Omental fat pad (tissue), 4 donors: Measurements from ENCODE around the gene DR1. TPM values are rescaled to one million over a fixed set of nuclear protein-coding genes. Genes with fewer than 3 reads are reported as not detected.
"Not testable (repeated sequence)": the region's sequence is repeated elsewhere in the genome, so short reads cannot be mapped to it uniquely, and the experiment has no call there.

Source experiments
- ATAC-seq: fragments of 150-250 bp; one replicate; pipeline ENCODE4 v1.9.1; 2016; ENCODE audit warnings: mild to moderate bottlenecking, moderate library complexity; ENCODE audit not compliant: low FRiP score
- DNase-seq: peaks from one replicate; pipeline ENCODE4 v3.0.0-alpha.2; 2019; ENCODE audit warnings: low spot score
- CTCF ChIP-seq, 3 donors: fragments of 450-650 bp; IDR thresholded peaks; one replicate each; pipeline ENCODE4 v1.5.1; 2016 to 2017; ENCODE audit warnings: antibody characterized with exemption in 3 of 3, mild to moderate bottlenecking in 3 of 3, moderate library complexity in 2 of 3
- total RNA-seq, 4 donors: library from RNA; depleted of rRNA; stranded (reverse); fragments of >200 nt; gene quantifications; one replicate each; pipeline ENCODE4 v1.1.0, GENCODE V29; 2016

The DR1 gene
- total RNA-seq, 4 donors from 2014 or later: 21.4 to 31.9 (median 27.7) TPM

GRCh38 chr1:93348104-93348728, 2.5 kb downstream of the DR1 start:
- no peak for ATAC-seq
- DNase-seq: no peak
- no peak for TF ChIP-seq CTCF (IDR thresholded peaks at IDR 0.05)

- DNase-seq (no peak), ATAC-seq (no peak)
- no peak for TF ChIP-seq CTCF (IDR thresholded peaks at IDR 0.05)
These were observed 3.8 kb downstream of the DR1 start for GRCh38 chr1:93349231-93350135.

DNA sequence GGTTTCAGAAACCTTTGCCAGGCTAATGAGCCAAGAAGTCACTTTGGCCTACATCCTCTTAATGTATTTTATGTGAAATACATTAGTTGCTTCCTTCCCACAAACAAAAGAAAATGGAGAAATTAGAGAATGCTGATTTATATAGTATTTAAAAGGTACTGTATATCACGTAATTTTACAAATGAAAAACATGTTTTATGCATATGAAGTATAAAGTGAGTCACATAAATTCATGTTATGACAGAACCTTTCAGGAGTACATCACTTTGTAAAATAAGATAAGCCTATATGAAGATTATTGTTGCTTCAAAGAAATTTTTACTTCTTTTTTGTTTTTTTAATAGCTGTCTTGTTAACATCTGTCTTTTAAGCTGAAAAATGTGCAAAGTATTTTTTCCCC, 4.6 kb downstream of the DR1 start:
- DNase-seq: no peak
- no peak for TF ChIP-seq CTCF (IDR thresholded peaks at IDR 0.05)
- no peak for ATAC-seq

- ATAC-seq (no peak), DNase-seq (no peak)
- no peak for TF ChIP-seq CTCF (IDR thresholded peaks at IDR 0.05)
These were observed 5.2 kb downstream of the DR1 start for GRCh38 chr1:93350875-93351274.

GRCh38 chr1:93351346-93351745, 5.6 kb downstream of the DR1 start:
- not testable (repeated sequence) for DNase-seq, ATAC-seq

DNA sequence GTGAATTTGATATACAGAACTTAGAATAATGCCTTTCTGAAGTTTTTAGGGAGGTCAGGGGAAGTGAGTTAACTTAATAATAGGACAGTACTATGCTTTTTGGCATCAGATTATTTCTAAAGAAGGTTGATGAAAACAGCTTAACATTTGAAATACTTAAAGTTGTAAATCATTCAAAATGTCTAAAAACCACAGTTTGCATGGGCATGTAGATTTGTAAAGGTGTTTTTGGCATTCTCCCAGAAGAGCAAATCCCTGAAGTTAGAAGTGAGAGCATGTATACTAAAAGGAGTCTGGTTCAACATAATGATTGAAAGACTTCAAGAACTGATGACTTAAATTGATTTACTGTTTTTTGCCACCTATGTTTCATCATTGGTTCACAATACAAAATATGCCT, 6.7 kb downstream of the DR1 start:
- ATAC-seq: no peak
- DNase-seq: no peak
- TF ChIP-seq CTCF (IDR thresholded peaks at IDR 0.05): no peak

DNA sequence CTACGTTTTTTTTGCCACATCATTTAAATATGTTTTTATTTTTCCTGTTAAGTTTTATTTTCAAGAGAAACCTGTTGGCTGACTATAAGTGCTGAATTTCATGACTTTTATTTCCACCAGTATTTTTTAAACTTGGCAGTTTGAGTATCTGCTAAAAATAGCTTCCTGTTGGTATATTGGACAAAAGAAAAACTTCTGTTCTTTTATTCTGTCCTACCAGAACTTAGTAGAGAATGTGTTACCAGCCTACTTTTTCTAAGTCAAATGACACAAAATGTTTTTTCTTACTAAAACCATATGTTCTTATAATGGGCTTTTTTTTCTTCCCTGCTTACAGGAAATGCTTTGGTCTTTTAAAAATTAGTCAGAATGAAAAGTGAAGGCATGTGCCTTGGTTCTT, 7.6 kb downstream of the DR1 start:
- no peak for TF ChIP-seq CTCF (IDR thresholded peaks at IDR 0.05)
- DNase-seq: no peak
- no peak for ATAC-seq
